HG03280 (cell line): Measurements from ENCODE around the gene NINJ1.
"Not testable (repeated sequence)": the region's sequence is repeated elsewhere in the genome, so short reads cannot be mapped to it uniquely, and the experiment has no call there.

Experiments
- ATAC-seq: cut with Tn5 transposase; IDR thresholded peaks from one replicate; pipeline ENCODE4 v1.9.1; 2021; ENCODE audit warnings: mild to moderate bottlenecking, moderate library complexity; ENCODE audit not compliant: unreplicated experiment

Gene NINJ1

DNA sequence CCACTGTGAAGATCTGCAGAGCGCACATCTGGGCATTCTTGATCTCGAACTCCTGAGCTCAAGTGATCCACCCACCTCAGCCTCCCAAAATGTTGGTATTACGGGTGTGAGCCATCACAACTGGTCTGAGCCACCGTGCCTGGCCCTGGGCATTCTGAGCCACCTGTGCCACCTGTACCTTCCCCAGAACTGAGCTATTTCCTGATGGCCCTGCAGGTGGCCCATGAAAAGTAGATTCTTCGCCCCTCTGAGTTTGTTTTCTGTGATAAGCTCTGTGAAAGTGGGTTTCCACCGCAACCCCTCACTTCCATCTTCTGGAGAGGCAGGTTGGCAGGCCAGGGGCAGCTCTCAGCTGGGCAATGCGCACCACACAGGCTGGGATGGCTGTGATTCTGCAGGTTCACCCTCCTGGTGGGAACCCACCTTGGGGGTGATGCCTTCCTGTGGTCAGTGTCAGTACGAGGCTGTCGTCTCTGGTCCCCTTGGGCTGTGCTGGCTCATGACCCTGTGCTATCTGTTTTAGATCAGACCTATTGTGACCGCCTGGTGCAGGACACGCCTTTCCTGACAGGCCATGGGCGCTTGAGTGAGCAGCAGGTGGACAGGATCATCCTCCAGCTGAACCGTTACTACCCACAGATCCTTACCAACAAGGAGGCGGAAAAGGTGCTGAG, 26.8 kb downstream of the NINJ1 start:
- no peak for ATAC-seq

- no peak for ATAC-seq
These were observed 28.4 kb downstream of the NINJ1 start for GRCh38 chr9:93105620-93106019.

GRCh38 chr9:93101086-93101485, 33.0 kb downstream of the NINJ1 start:
- ATAC-seq: not testable (repeated sequence)

- ATAC-seq: no peak
These were observed 33.8 kb downstream of the NINJ1 start for GRCh38 chr9:93100276-93100636.

GRCh38 chr9:93099551-93100275, 34.3 kb downstream of the NINJ1 start:
- ATAC-seq: no peak

DNA sequence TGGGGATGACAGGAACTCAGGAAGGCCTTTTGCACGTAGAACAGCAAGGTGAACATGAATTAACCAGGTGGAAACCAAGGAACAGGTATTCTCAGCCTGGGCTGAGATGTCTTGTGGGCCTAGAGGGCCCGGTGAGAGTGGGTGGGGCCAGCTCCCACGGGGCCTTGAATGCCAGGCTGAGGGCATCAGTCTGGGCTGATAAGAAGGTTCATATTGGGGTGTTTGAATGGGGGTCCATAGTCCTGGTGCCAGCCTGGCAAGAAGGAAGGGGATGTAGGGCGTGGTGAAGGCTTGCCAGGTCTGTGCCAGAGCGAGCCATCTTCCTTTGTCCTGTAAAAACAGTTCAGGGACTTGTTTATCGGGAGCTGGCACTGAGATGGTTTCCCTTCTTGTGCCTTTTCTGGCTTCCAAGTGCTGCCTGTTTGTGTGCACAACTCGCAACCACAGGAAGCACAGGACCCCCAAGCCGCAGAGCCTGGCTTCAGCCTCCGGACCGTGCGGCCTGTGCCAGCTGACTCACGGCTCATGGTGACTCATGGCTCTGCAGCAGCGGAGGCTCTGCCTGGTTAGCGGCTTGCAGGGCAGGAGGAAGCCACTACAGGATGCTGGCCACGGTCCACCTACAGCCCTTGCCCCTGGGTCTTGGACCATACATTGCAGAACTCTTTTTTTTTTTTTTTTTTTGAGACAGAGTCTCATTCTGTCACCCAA, 35.7 kb downstream of the NINJ1 start:
- no peak for ATAC-seq

- no peak for ATAC-seq
These were observed 36.4 kb downstream of the NINJ1 start for GRCh38 chr9:93097511-93098201.

- ATAC-seq: no peak
These were observed 37.2 kb downstream of the NINJ1 start for GRCh38 chr9:93096811-93097382.

- ATAC-seq: peak; percentile 8
These were observed 37.8 kb downstream of the NINJ1 start, which contains the start of gene CARD19 for GRCh38 chr9:93096131-93096802. CARD19 (plus strand) TSS chr9:93096217; CDS start chr9:93096346, 129 bp downstream.

GRCh38 chr9:93095205-93096130, 38.6 kb downstream of the NINJ1 start:
- peak; percentile 68 for ATAC-seq

- ATAC-seq: no peak
These were observed 39.3 kb downstream of the NINJ1 start for GRCh38 chr9:93094658-93095204.

DNA sequence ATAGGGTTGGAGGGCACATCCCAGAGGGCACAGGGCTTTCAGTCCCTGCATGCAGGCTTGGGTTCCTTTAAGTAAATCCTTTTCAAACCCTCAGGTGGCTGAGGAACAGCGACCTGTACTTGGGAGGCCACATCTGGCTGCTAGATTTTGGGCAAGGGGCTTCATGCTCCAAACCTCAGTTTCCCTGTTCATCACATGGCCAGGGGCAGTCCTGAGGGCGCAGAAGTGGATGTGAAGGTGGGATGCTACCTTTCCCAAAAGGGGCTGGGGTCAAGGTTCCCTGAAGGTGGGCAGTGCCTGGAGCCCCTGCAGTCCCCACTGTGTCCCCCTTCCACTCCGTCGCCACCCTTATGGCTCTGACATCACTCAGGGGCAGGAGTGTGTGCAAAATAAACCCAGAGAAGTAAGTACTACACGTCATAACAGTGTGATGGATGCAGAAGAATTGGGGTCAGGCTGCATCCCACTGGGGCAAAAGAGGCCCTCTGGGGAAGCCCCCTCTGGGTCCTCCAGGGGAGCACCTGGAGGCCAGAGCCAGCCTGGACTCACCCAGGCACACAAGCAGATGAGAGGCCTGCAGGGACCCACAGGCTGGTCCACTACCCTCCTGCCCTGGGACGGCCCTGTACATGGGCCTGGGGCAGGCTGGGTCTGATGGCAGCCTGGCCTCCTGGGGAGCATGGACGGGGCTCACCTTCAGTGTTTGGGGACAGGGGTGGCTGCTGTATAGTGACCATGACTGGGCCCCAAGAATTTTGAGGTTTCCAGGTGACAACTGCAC, 40.0 kb downstream of the NINJ1 start:
- ATAC-seq: no peak

DNA sequence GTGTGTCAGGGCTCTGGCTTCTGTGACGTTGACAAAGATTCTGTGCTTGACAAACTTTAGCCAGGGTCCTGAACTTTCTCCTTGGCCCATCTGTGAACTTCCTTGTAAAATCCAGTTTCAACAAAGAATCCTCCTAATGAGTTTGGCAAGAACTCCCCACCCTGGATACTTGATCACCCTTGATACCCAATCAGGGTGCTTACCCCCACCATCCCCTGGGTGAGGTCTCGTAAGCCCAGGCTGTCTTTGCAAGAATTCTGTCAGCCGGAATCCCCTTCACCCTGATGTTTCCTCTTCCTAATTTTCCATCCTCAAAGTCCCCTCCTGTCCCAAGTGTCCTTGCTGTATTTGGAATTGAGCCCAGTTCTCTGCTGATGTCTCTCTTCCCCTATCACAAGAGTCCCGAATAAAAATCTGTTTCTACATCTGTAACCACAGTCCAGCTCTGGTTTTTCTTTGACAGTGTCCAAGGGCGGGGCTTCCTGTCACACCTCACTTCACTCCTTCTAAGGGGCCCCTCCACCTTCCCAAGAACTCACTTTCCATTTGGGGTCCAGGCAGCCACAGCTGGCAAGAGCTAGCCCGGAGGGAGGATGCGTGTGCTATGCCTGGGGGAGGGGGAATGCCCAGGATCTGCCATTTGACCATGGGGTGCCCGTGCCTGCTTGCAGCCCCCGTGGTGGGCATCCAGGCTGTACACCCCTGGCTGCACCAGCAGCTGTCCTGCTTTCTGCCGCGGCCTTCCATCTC, 40.7 kb downstream of the NINJ1 start:
- ATAC-seq: no peak

DNA sequence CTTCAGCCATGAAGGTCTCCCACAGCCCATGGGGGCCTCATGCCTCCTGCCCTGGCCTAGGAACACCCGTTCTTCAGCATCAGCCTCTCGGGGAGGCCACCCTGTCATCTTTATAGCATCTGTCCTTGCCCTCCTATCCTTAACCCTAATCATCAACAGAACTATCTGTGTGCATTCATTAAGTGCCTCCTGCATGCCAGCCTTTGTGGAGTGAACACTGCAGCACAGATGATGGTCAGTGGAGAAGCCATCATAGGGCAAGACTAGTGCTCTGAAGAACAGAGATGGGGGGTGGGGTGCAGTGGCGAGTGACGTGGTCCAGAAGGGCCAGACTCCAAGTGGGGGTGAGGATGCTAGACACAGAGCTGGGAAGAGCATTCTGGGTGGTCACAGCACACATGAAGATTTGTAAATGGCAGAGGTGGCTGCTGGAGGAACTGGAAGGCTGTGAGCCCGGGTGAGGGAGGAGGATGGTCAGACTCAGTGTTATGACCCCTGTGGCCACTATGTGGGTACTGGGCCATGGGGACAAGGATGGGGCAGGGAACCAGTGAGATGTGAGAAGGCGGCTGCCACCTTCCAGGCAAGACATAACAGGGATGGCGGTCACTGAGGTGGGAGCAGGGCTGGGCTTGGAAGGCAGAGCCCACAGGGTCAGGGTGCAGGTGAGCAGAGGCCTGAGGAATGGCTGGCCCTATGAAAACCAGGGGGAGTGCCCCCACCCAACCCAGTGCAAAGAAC, 41.6 kb downstream of the NINJ1 start:
- ATAC-seq: no peak

DNA sequence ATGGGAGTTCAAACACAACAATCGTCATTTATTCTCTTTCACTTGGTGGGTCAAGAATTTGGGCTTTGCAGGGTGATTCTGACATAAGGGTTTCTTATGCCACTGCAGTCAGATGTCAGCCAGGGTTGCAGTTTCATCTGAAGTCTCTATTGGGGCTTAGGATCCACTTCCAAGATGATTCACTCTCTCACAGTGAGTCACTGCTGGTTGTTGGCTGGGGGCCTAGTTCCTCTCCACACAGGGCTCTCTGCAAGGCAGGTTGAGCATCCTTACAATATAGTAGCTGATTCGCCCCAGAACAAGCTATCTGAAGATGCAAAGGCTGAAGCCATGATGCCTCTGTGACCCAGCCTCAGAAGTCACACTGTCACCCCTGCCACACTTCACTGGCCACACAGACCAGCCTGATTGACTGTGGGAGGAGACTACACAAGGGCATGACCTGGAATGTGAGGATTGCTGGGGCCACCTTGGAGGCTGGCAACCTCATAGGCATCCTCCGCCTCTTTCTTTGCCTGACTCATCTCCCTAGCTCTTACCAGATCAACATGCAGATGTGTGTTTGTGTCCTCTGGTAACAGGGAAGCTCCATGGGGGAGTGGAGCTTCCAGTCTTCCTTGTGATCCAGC, 42.5 kb downstream of the NINJ1 start:
- ATAC-seq: no peak

GRCh38 chr9:93091056-93091452, 43.0 kb downstream of the NINJ1 start:
- ATAC-seq: no peak
